ENCODE measurements around the gene OXSR1.
"Not testable (repeated sequence)": the region's sequence is repeated elsewhere in the genome, so short reads cannot be mapped to it uniquely, and the experiment has no call there.

OXSR1 gene

DNA sequence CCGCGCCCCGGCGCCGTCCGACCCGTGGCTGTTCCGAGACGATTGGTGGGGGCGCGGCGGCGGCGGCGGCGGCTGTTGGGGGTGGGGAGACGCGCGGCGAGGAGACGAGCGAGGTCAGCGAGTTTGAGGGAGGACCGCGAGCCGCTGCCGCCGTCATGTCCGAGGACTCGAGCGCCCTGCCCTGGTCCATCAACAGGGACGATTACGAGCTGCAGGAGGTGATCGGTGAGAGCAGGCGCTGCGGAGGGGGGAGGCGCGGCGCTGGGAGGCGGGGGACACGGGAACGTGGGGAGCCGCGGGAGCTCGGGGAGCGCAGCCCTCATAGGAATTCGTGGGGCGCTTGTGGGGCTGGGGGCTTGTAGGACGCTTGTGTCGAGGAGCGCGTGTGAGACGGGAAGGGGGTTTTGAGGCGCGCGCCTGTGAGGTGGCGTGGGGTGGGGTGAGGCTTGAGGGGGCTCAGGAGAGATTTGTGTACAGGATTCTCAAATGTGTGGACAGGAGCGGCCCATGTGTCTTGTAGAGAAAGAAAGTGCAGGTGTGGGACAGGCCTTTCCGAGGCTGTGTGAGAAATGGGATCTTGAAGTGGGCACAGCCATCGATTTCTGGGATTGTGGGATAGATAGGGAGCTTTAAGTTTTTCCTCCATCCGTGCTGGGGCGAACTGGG, 518 bp downstream of the OXSR1 start:
- no peak for DNase-seq (ENCODE audit: low read depth in 2 of 2)

DNA sequence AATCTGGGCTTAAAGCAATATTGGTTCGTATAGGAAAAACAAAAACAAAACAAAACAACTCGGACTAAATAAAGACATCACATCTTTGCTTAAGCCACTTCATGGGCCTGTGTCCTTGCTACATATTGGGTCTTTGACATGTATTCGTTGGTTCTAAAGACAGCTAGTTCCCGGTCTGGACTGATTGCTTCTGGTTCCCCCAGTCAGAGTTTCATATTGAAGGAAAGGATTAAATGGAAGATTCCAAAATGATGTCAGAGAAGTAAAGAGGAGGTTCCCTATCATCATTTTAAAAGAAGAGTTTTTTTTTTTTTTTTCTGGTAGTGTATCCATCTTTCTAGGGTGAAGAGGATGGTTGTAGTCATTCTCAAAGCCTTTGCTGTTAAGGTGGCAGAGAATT, 2.3 kb downstream of the OXSR1 start:
- DNase-seq (ENCODE audit: low read depth in 2 of 2), result no peak

- DNase-seq (ENCODE audit: low read depth in 2 of 2), result no peak
Measured at GRCh38 chr3:38168151-38169026, 3.1 kb downstream of the OXSR1 start.

- DNase-seq (ENCODE audit: low read depth in 2 of 2), result no peak
Measured at GRCh38 chr3:38169027-38169317, 3.6 kb downstream of the OXSR1 start.

GRCh38 chr3:38170722-38171121, 5.4 kb downstream of the OXSR1 start:
- DNase-seq (ENCODE audit: low read depth in 2 of 2), result no peak

- no peak for DNase-seq (ENCODE audit: low read depth in 2 of 2)
Measured at GRCh38 chr3:38171622-38172021, 6.3 kb downstream of the OXSR1 start.

DNA sequence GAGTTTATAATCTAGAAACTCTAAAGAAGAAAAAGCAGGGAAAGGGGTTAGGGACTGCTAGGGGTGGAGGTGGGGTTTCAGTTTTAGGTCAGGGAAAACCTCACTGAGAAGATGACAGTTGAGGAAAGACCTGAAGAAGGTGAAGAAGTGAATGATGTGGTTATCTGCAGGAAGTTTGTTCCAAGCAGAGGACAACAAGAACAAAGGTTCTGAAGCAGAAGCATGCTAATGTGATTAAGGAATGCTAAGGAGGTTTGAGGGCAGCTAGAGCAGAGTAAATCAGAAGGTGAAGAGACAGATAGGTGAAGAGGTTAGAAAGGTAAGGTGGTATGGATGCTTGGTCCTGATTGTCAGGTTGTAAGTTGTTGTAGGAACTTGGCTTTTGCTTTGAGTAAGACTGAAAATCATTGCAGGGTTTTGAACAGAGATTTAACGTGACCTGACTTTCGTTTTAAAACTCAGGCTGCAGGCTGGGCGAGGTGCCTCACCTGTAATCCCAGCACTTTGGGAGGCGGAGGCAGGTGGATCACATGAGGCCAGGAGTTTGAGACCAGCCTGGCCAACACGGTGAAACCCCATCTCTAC, 8.6 kb downstream of the OXSR1 start:
- no peak for DNase-seq (ENCODE audit: low read depth in 2 of 2)

- no peak for DNase-seq (ENCODE audit: low read depth in 2 of 2)
Measured at GRCh38 chr3:38177181-38177580, 11.8 kb downstream of the OXSR1 start.

GRCh38 chr3:38186781-38187180, 21.4 kb downstream of the OXSR1 start:
- no peak for DNase-seq (ENCODE audit: low read depth in 2 of 2)

GRCh38 chr3:38190481-38190881, 25.1 kb downstream of the OXSR1 start:
- DNase-seq (ENCODE audit: low read depth in 2 of 2), result no peak

DNA sequence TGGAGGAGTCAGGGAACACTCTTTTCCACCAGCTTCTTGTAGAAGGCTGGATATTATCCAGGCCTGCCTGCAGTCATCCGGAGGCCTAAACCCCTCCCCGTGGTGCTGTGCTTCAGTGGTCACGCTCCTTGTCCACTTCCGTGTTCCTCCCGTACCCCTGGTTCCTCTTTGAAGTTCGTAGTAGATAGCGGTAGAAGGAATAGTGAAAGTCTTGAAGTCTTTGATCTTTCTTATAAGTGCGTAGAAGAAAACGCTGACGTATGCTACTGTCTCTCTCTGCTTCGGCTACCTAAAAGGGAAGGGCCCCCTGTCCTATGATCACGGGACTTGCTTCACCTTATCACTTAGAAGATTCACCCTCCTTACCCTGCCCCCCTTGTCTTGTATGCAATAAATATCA, 37.6 kb downstream of the OXSR1 start:
- DNase-seq (ENCODE audit: low read depth in 2 of 2), result not testable (repeated sequence)

DNA sequence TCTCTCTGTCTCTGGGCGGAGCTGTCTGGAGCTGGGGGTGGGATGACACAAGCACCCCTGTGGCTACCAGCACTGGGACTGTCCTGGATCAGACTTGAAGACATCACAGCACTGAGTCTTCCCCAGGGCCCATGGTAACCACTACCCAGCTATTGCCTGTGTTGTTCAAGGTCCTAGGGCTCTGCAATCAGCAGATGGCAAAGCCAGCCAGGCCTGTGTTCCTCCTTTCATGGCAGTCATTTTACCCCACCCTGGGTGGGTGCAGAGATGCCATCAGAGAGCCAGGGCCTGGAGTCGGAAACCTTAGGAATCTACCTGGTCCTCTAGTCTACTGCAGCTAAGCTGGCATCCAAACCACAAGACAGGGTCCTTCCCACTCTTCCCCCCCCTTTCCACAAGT, 38.4 kb downstream of the OXSR1 start:
- no peak for DNase-seq (ENCODE audit: low read depth in 2 of 2)

DNA sequence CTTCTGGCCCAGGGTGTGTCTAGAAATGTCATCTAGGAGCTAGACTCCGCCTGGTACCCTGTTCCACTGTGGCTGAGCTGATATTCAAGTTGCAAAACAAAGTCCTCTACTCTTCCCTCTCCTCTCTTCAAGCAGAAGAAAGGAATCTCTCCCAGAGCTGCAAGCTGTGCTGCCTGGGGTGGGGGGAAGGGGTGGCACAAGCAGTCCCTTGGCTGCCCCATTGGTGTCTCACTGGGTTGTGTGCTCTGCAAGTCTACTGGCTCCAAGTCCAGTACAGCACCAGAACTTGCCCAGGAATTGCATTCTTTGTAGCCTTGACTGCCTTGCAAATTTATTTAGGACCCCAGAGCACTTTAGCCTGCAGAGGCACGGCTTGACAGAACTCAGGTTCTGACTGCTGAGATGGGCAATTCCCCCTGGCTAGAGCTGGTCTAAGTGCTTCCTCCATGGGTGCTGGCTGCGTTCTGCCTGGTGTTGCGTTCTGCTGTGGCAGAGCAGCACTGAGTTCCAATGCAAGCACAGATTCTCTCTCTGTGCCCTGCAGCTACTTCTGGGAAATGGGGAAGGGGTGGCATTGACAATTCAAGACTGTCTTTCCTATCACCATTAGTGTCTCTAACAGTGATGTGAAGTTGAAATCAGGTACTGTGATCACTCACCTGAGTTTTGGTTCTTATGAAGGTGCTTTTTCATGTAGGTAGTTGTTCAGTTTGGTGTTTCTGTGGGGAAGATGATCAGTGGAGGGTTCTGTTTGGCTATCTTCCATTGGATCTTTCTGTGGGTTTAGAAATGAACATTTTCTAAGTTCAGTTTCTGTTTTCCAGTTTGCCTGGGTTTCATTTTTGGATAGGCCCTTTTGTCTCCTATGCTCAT, 39.5 kb downstream of the OXSR1 start:
- DNase-seq (ENCODE audit: low read depth in 2 of 2), result no peak

- peak in 1 of 2 donors; percentile 16 for DNase-seq (ENCODE audit: low read depth in 2 of 2)
Measured at GRCh38 chr3:38205472-38205805, 40.1 kb downstream of the OXSR1 start.

GRCh38 chr3:38207254-38208003, 42.1 kb downstream of the OXSR1 start:
- no peak for DNase-seq (ENCODE audit: low read depth in 2 of 2)

- DNase-seq (ENCODE audit: low read depth in 2 of 2), result no peak
Measured at GRCh38 chr3:38210141-38210757, 44.9 kb downstream of the OXSR1 start.

GRCh38 chr3:38212141-38212540, 46.8 kb downstream of the OXSR1 start:
- no peak for DNase-seq (ENCODE audit: low read depth in 2 of 2)

DNA sequence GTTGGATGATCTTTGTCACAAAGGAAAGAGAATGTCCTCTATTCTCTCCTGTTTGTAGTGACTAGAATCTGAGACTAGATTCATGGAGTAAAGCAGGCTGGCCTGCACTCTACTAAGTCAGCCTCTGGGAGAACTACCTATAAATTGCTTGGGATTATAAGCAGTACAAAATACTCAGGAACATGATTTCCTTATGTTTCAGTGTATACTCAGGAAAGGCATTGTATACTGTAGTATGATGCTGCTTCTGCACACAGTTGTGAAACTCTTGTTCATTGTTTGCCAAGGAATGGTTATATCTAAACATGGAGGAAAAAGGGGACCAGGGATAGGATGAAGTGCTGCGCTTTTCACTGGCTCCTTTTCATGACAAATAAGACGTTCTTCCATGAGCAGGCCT, 49.2 kb downstream of the OXSR1 start:
- no peak for DNase-seq (ENCODE audit: low read depth in 2 of 2)

GRCh38 chr3:38219609-38220197, 54.4 kb downstream of the OXSR1 start:
- no peak for DNase-seq (ENCODE audit: low read depth in 2 of 2)

- no peak for DNase-seq (ENCODE audit: low read depth in 2 of 2)
Measured at GRCh38 chr3:38221005-38221404, 55.7 kb downstream of the OXSR1 start.
